Measurements from ENCODE around the gene COL4A2.

DNA sequence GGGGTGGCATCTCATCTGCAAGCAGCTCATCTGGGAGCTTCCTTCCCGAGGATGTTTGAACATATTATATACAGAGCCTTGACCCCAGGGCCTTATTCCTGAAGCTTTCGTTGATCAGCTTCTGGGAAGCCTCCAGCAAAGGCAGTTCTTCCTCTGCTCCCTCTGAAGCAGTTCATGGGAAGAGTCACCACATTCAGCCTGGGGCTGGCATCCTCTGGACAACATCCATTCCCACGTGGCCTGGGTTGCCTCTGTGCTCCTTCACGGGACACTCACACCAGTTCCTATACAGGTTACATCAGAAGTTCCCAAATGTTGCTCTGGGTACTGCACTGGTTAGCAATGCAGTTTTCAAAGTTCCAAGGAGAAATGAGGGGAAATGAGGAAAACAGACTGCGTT, 29.6 kb downstream of the COL4A2 start:
- TF ChIP-seq, protein P1, sequence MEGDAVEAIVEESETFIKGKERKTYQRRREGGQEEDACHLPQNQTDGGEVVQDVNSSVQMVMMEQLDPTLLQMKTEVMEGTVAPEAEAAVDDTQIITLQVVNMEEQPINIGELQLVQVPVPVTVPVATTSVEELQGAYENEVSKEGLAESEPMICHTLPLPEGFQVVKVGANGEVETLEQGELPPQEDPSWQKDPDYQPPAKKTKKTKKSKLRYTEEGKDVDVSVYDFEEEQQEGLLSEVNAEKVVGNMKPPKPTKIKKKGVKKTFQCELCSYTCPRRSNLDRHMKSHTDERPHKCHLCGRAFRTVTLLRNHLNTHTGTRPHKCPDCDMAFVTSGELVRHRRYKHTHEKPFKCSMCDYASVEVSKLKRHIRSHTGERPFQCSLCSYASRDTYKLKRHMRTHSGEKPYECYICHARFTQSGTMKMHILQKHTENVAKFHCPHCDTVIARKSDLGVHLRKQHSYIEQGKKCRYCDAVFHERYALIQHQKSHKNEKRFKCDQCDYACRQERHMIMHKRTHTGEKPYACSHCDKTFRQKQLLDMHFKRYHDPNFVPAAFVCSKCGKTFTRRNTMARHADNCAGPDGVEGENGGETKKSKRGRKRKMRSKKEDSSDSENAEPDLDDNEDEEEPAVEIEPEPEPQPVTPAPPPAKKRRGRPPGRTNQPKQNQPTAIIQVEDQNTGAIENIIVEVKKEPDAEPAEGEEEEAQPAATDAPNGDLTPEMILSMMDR (tag by site-specific recombination; IDR thresholded peaks at IDR 0.05): no peak
- TF ChIP-seq BCL11A (tag by site-specific recombination; IDR thresholded peaks at IDR 0.05; ENCODE audit: low read depth) (no peak), YY1 (tag by site-specific recombination; IDR thresholded peaks at IDR 0.05) (no peak), ZNF239 (tag by site-specific recombination; IDR thresholded peaks at IDR 0.05) (no peak), ZNF114 (tag by site-specific recombination; IDR thresholded peaks at IDR 0.05) (no peak), ZSCAN30 (tag by site-specific recombination; IDR thresholded peaks at IDR 0.05) (no peak)
- TF ChIP-seq, protein P2, sequence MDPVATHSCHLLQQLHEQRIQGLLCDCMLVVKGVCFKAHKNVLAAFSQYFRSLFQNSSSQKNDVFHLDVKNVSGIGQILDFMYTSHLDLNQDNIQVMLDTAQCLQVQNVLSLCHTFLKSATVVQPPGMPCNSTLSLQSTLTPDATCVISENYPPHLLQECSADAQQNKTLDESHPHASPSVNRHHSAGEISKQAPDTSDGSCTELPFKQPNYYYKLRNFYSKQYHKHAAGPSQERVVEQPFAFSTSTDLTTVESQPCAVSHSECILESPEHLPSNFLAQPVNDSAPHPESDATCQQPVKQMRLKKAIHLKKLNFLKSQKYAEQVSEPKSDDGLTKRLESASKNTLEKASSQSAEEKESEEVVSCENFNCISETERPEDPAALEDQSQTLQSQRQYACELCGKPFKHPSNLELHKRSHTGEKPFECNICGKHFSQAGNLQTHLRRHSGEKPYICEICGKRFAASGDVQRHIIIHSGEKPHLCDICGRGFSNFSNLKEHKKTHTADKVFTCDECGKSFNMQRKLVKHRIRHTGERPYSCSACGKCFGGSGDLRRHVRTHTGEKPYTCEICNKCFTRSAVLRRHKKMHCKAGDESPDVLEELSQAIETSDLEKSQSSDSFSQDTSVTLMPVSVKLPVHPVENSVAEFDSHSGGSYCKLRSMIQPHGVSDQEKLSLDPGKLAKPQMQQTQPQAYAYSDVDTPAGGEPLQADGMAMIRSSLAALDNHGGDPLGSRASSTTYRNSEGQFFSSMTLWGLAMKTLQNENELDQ (tag by site-specific recombination; IDR thresholded peaks at IDR 0.05; ENCODE audit: low read depth): no peak
